ENCODE results near the gene PDHB.

GRCh38 chr3:58452176-58452575 is 18.5 kb upstream of the PDHB start:
- TF ChIP-seq, protein P1, sequence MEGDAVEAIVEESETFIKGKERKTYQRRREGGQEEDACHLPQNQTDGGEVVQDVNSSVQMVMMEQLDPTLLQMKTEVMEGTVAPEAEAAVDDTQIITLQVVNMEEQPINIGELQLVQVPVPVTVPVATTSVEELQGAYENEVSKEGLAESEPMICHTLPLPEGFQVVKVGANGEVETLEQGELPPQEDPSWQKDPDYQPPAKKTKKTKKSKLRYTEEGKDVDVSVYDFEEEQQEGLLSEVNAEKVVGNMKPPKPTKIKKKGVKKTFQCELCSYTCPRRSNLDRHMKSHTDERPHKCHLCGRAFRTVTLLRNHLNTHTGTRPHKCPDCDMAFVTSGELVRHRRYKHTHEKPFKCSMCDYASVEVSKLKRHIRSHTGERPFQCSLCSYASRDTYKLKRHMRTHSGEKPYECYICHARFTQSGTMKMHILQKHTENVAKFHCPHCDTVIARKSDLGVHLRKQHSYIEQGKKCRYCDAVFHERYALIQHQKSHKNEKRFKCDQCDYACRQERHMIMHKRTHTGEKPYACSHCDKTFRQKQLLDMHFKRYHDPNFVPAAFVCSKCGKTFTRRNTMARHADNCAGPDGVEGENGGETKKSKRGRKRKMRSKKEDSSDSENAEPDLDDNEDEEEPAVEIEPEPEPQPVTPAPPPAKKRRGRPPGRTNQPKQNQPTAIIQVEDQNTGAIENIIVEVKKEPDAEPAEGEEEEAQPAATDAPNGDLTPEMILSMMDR (IDR thresholded peaks at IDR 0.05; ENCODE audit: insufficient read depth, low read depth, low read length): no peak
- no peak for TF ChIP-seq EZH2 (IDR thresholded peaks at IDR 0.05; ENCODE audit: insufficient read depth, low read length)
